HG03103 (cell line): ENCODE measurements around the gene MRPL9.
"Not testable (repeated sequence)": the region's sequence is repeated elsewhere in the genome, so short reads cannot be mapped to it uniquely, and the experiment has no call there.

Experiments used
- ATAC-seq: cut with Tn5 transposase; IDR thresholded peaks from one replicate; pipeline ENCODE4 v1.9.1; 2021; ENCODE audit warnings: low read depth; ENCODE audit not compliant: unreplicated experiment

The MRPL9 gene

GRCh38 chr1:151787689-151788088 lies 24.4 kb upstream of the MRPL9 start:
- ATAC-seq: no peak

- no peak for ATAC-seq
Measured at GRCh38 chr1:151783796-151784195, 20.5 kb upstream of the MRPL9 start.

- no peak for ATAC-seq
Measured at GRCh38 chr1:151782741-151783140, 19.4 kb upstream of the MRPL9 start.

DNA sequence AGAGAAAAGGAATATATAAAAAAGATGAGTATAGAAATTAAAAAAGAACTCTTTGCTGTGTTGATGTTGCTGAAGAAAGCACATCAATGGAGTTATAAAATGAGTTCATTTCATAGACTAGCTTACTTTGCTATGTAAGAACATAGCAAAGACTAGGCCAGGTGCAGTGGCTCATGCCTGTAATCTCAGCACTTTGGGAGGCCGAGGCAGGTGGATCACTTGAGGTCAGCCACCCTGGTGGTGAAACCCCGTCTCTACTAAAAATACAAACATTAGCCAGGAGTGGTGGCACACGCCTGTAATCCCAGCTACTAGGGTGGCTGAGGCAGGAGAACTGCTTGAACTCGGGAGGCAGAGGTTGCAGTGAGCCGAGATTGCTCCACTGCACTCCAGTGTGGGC lies 18.7 kb upstream of the MRPL9 start:
- not testable (repeated sequence) for ATAC-seq

DNA sequence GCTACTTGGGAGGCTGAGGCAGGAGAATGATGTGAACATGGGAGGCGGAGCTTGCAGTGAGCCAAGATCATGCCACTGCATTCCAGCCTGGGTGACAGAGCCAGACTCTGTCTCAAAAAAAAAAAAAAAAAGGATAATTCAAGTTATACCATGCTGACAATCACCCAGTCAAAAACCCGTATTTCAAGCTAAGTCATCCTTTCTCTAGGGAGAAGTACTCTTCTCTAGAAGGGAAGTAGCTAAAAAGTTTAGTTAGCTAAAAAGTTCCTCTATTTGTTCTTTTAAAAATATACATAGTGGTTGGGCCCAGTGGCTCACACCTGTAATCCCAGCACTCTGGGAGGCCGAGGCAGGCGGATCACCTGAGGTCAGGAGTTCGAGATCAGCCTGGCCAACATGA lies 17.4 kb upstream of the MRPL9 start:
- not testable (repeated sequence) for ATAC-seq

DNA sequence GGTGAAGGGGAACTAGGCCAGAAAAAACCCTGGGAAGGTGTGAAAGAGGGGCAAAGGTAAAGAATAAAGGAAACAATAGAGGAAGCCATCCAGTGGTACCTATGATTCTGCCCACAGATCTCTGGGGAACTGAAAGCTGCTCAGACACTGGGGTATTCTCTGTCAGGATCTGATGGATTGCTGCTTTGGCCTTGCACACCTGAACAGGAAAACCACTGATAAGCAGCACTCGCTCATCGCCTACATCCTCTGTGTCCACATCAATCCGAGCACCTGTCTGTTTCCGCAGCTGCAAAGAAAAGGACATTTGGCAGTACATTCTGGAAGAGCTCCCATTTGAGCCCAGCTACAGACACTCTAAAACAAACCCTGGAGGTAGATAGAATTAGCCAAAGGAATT lies 16.6 kb upstream of the MRPL9 start:
- ATAC-seq: no peak

DNA sequence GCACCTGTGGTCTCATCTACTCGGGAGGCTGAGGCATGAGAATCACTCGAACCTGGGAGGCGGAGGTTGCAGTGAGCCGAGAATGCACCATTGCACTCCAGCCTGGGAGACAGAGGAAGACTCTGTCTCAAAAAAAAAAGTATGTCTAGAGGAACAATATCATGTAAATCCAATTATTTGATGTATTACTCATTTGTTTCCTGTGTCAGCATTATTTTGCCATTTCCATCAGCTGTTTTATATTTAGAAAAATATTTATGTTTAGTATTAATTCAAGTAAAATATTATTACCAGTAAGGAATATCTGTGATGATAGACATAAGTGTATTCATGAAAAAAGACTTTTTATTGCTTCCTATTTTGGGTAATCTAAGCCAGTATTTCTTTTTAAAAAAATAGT lies 14.0 kb upstream of the MRPL9 start:
- ATAC-seq: no peak

DNA sequence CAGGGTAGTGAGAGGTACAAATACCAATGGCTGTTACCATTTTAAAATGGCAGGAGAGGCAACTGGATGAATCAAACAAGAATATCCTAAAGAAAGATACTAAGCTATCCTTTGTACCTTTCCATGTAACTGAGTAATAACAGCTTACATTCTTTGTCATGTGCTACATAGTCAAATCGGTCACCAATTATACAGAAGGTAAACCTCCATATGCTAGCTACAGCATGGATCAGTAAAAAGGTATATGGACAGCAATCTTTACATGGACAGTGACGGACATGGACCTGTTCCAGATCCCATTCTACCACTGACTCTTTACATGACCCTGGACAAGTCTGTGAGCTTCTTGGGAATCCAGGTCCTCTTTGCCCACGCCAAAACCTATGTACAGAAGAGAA lies 13.4 kb upstream of the MRPL9 start:
- ATAC-seq: no peak

GRCh38 chr1:151775894-151776664 lies 12.8 kb upstream of the MRPL9 start:
- no peak for ATAC-seq

- no peak for ATAC-seq
Measured at GRCh38 chr1:151774256-151774922, 11.1 kb upstream of the MRPL9 start.

GRCh38 chr1:151773702-151774101 lies 10.4 kb upstream of the MRPL9 start:
- ATAC-seq: no peak

- ATAC-seq: not testable (repeated sequence)
Measured at GRCh38 chr1:151769270-151769669, 6.0 kb upstream of the MRPL9 start.

- ATAC-seq: not testable (repeated sequence)
Measured at GRCh38 chr1:151768351-151769066, 5.2 kb upstream of the MRPL9 start.

DNA sequence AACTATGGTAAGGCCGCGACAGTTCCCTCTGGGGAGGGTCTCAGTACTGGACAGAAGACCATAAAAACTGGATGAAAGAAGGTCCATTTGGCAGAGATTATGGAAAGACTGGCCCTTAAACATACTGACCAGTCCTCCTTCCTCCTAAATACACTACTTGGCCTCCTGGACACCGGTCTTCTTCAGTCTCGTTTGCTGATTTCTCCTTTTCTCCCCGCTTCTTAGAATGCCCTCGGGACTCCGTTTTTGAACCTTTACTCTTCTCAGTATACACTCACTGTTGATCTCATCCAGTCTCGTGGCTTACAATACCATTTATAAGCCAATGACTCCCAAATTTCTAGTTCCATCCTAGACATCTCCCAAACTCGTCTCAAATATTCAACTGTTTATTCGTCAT lies 694 bp upstream of the MRPL9 start:
- ATAC-seq: no peak

DNA sequence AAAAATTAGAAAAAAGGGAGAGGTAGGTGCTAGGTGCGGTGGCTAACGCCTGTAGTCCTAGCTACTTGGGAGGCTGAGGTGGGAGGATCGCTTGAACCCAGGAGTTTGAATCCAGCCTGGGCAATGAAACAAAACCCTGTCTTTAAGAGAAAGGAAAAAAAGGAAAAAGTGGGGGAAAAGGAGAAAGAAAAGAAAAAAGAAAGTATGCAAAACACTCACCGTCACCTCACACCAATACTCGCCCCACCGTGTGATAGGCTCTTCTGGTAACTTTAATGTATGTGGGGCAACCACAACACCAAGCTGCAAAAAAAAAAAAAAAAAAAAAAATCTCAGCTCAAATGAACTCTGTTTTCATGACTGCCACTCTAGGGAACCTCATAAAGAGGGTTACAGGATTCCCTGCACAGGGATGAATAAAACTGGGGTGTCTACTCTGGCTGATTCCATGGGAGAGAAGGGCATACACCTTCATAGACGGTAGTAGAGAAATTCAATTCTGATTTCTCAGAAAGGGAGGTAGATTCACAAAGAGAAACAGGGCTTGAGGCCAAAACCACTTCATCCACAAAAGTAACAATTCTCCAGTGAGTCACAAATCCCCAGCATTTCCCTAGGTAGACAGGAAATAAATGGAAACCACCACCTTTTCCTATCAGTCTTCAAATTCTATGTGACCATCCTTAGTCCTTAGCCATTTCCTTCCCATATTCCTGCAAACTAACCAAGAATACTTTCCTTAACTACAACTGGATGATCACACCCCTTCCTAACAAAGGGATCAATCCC lies 2.5 kb downstream of the MRPL9 start:
- ATAC-seq: no peak

- no peak for ATAC-seq
Measured at GRCh38 chr1:151759241-151759640, 4.1 kb downstream of the MRPL9 start.

GRCh38 chr1:151756291-151756690 lies 7.0 kb downstream of the MRPL9 start:
- no peak for ATAC-seq

GRCh38 chr1:151741516-151741915 lies 21.8 kb downstream of the MRPL9 start:
- no peak for ATAC-seq

DNA sequence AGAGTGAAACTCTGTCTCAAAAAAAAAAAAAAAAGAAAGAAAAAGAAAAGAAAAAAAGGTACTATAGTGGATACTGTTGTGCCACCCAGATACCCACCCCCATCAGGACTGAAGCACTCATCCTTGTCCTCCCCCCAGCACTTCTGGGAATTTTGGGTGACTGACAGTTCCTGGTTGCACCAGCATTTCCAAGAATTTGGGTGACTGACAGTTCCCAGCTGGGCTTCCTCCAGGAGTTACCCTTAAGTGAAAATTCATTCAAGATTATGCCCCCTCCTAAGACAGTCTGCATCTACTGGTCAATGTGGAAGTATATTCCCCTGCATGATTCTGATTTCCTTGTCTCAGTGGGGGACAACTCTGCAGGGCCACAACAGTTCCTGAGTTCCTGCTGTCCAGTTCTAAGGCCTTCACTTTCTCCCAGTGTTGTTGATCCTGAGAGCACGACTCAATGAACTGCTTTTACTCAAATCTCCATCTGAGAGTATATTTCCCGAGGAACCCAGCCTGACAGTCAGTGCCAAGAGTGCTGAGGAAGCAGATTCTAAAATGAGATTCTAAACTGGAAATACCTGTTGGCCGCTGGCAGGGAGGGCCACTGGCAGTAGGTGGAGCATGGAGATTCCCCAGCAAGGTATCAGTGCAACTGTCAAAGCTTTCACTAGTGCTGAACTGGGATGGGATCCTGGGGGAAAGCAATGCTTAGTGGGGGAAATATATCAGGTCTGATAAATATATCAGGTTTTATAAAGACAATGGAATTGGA lies 23.5 kb downstream of the MRPL9 start:
- ATAC-seq: no peak

DNA sequence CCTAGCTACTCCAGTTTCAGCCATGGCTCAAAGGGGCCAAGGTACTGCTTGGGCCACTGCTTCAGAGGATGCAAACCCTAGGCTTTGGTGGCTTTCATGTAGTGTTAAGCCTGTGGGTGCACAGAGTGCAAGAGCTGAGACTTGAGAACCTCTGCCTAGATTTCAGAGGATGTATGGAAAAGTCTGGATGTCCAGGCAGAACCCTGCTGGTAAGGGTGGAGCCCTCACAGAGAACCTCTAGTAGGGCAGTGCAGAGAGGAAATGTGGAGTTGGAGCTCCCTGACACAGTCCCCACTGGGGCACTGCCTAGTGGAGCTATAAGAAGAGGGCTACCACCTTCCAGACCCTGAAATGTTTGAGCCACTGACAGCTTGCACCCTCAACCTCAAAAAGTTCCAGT lies 25.8 kb downstream of the MRPL9 start:
- ATAC-seq: no peak
